ENCODE measurements around the gene ATP2B2.

Gene ATP2B2

GRCh38 chr3:10484709-10485108 is 20.7 kb downstream of the ATP2B2 start:
- no peak overlapping the region for H3K4me3 ChIP-seq (ENCODE audit: low read length)
- TF ChIP-seq ZNF274 (IDR thresholded peaks at IDR 0.05; ENCODE audit: low read depth, low read length): no peak

GRCh38 chr3:10483686-10484345 is 21.6 kb downstream of the ATP2B2 start:
- no peak for TF ChIP-seq ZNF274 (IDR thresholded peaks at IDR 0.05; ENCODE audit: low read depth, low read length)
- no peak overlapping the region for H3K4me3 ChIP-seq (ENCODE audit: low read length)

GRCh38 chr3:10483364-10483675 is 22.1 kb downstream of the ATP2B2 start:
- no peak for TF ChIP-seq ZNF274 (IDR thresholded peaks at IDR 0.05; ENCODE audit: low read depth, low read length)
- no peak overlapping the region for H3K4me3 ChIP-seq (ENCODE audit: low read length)

- no peak for TF ChIP-seq ZNF274 (IDR thresholded peaks at IDR 0.05; ENCODE audit: low read depth, low read length)
- H3K4me3 ChIP-seq (ENCODE audit: low read length): no peak overlapping the region
Measured at GRCh38 chr3:10482631-10483363, 22.6 kb downstream of the ATP2B2 start.

- H3K4me3 ChIP-seq (ENCODE audit: low read length): no peak overlapping the region
- TF ChIP-seq ZNF274 (IDR thresholded peaks at IDR 0.05; ENCODE audit: low read depth, low read length): no peak
Measured at GRCh38 chr3:10480871-10481378, 24.5 kb downstream of the ATP2B2 start.

GRCh38 chr3:10479311-10479710 is 26.1 kb downstream of the ATP2B2 start:
- H3K4me3 ChIP-seq (ENCODE audit: low read length): no peak overlapping the region
- no peak for TF ChIP-seq ZNF274 (IDR thresholded peaks at IDR 0.05; ENCODE audit: low read depth, low read length)

- TF ChIP-seq ZNF274 (IDR thresholded peaks at IDR 0.05; ENCODE audit: low read depth, low read length): no peak
- H3K4me3 ChIP-seq (ENCODE audit: low read length): no peak overlapping the region
Measured at GRCh38 chr3:10475983-10476382, 29.4 kb downstream of the ATP2B2 start.

- TF ChIP-seq ZNF274 (IDR thresholded peaks at IDR 0.05; ENCODE audit: low read depth, low read length): no peak
- no peak overlapping the region for H3K4me3 ChIP-seq (ENCODE audit: low read length)
Measured at GRCh38 chr3:10474847-10475246, 30.5 kb downstream of the ATP2B2 start.

- H3K4me3 ChIP-seq (ENCODE audit: low read length): no peak overlapping the region
- TF ChIP-seq ZNF274 (IDR thresholded peaks at IDR 0.05; ENCODE audit: low read depth, low read length): no peak
Measured at GRCh38 chr3:10474275-10474646, 31.1 kb downstream of the ATP2B2 start.

- no peak for TF ChIP-seq ZNF274 (IDR thresholded peaks at IDR 0.05; ENCODE audit: low read depth, low read length)
- no peak overlapping the region for H3K4me3 ChIP-seq (ENCODE audit: low read length)
Measured at GRCh38 chr3:10473581-10474274, 31.7 kb downstream of the ATP2B2 start.

- TF ChIP-seq ZNF274 (IDR thresholded peaks at IDR 0.05; ENCODE audit: low read depth, low read length): no peak
- no peak overlapping the region for H3K4me3 ChIP-seq (ENCODE audit: low read length)
Measured at GRCh38 chr3:10472877-10473440, 32.4 kb downstream of the ATP2B2 start.

- no peak for TF ChIP-seq ZNF274 (IDR thresholded peaks at IDR 0.05; ENCODE audit: low read depth, low read length)
- no peak overlapping the region for H3K4me3 ChIP-seq (ENCODE audit: low read length)
Measured at GRCh38 chr3:10471054-10471688, 34.2 kb downstream of the ATP2B2 start.

- H3K4me3 ChIP-seq (ENCODE audit: low read length): no peak overlapping the region
- no peak for TF ChIP-seq ZNF274 (IDR thresholded peaks at IDR 0.05; ENCODE audit: low read depth, low read length)
Measured at GRCh38 chr3:10470120-10471053, 35.0 kb downstream of the ATP2B2 start.
